ENCODE results near the gene CYB561D1.

CYB561D1 gene

GRCh38 chr1:109546311-109547109 is 52.6 kb downstream of the CYB561D1 start:
- TF ChIP-seq CTCF (conservative IDR thresholded peaks at IDR 0.05) (peak; percentile 92), ZFX (IDR thresholded peaks at IDR 0.05) (no peak)
- no peak overlapping the region; the same call in 1 of the 2 replicates for H3K27ac ChIP-seq

- peak overlapping the region; percentile 85 for H3K27ac ChIP-seq
- no peak for TF ChIP-seq ZFX (IDR thresholded peaks at IDR 0.05)
- TF ChIP-seq CTCF (conservative IDR thresholded peaks at IDR 0.05) = no peak
Measured at GRCh38 chr1:109547463-109548320, 53.8 kb downstream of the CYB561D1 start.

GRCh38 chr1:109548321-109549267 is 54.7 kb downstream of the CYB561D1 start, which contains the start of gene GNAI3:
Gene GNAI3 (plus strand): TSS chr1:109548615. CDS start chr1:109548721, 106 bp downstream.
- H3K27ac ChIP-seq = peak within 1 kb of the TSS; percentile 85
- no peak for TF ChIP-seq CTCF (conservative IDR thresholded peaks at IDR 0.05)
- peak; percentile 19; the same call in 1 of the 2 replicates for TF ChIP-seq ZFX (IDR thresholded peaks at IDR 0.05)
